Liver (tissue), 3 donors: ENCODE results near the gene NOL11.

Source experiments
- ATF3 ChIP-seq: IDR thresholded peaks from 2 replicates; pipeline ENCODE4 v1.6.1; 2016; ENCODE audit warnings: antibody characterized with exemption
- CTCF ChIP-seq: fragments of 150-350 bp; IDR thresholded peaks from 2 replicates; pipeline ENCODE4 v1.5.1; 2017; ENCODE audit warnings: improper control_type of control experiment, low read depth, low read length; ENCODE audit not compliant: missing input control
- EGR1 ChIP-seq, 2 donors: IDR thresholded peaks; 2 replicates each; pipeline ENCODE4 v1.6.1; 2016 to 2018; ENCODE audit warnings: antibody characterized with exemption in 2 of 2, low read depth in 2 of 2
- GABPA ChIP-seq, 2 donors: IDR thresholded peaks in 1 of 2; conservative IDR thresholded peaks in 1 of 2; 2 replicates each; pipeline ENCODE4 v1.6.1; 2016; ENCODE audit warnings: antibody characterized with exemption in 2 of 2, mild to moderate bottlenecking in 1 of 2, moderate library complexity in 1 of 2
- JUND ChIP-seq, 2 donors: IDR thresholded peaks; 2 replicates each; pipeline ENCODE4 v1.6.1; 2016; ENCODE audit warnings: antibody characterized with exemption in 2 of 2
- MAX ChIP-seq: IDR thresholded peaks from 2 replicates; pipeline ENCODE4 v1.6.1; 2016; ENCODE audit warnings: antibody characterized with exemption
- RAD21 ChIP-seq, 2 donors: IDR thresholded peaks; 2 replicates each; pipeline ENCODE4 v1.6.1; 2016; ENCODE audit warnings: antibody characterized with exemption in 2 of 2, mild to moderate bottlenecking in 2 of 2
- REST ChIP-seq: IDR thresholded peaks from 2 replicates; pipeline ENCODE4 v1.6.1; 2016; ENCODE audit warnings: antibody characterized with exemption, mild to moderate bottlenecking
- SP1 ChIP-seq: IDR thresholded peaks from 2 replicates; pipeline ENCODE4 v1.6.1; 2018; ENCODE audit warnings: antibody characterized with exemption, mild to moderate bottlenecking
- TAF1 ChIP-seq: conservative IDR thresholded peaks from 2 replicates; pipeline ENCODE4 v1.6.1; 2016; ENCODE audit warnings: antibody characterized with exemption, mild to moderate bottlenecking
- donor health status: healthy.
- donor health status: healthy.

- no peak for TF ChIP-seq SP1
- TF ChIP-seq CTCF, result no peak
- no peak for TF ChIP-seq JUND (IDR thresholded peaks at IDR 0.05)
- no peak for TF ChIP-seq GABPA (IDR thresholded peaks at IDR 0.05 in 1 of 2, conservative IDR thresholded peaks at IDR 0.05 in 1 of 2)
- TF ChIP-seq MAX, result no peak
- no peak for TF ChIP-seq REST
- no peak for TF ChIP-seq TAF1
- no peak for TF ChIP-seq RAD21 (IDR thresholded peaks at IDR 0.05)
- no peak for TF ChIP-seq ATF3
- TF ChIP-seq EGR1 (IDR thresholded peaks at IDR 0.05; ENCODE audit: low read depth in 2 of 2), result no peak
These were observed 4.6 kb upstream of the NOL11 start for GRCh38 chr17:67713169-67713568.
